SJSA1 (cell line): Measurements from ENCODE around the gene FBLIM1. TPM values are rescaled to one million over a fixed set of nuclear protein-coding genes. Genes with fewer than 3 reads are reported as not detected.
A peak's percentile ranks its signal among the peaks of the same experiment; 100 is the strongest.

Source experiments
- DNase-seq, 2 experiments: peaks; one replicate each; pipeline ENCODE4 v3.0.0-alpha.2; 2015 to 2020; ENCODE audit warnings: low spot score in 2 of 2, low read depth in 1 of 2
- H3K27ac ChIP-seq: fragments of 250-450 bp; sonication (Bioruptor Pico); 2 replicates; pipeline ENCODE4 v1.5.1; 2020; ENCODE audit warnings: mild to moderate bottlenecking, moderate library complexity
- H3K27me3 ChIP-seq: fragments of 250-450 bp; sonication (Bioruptor Pico); replicated peaks from 2 replicates; pipeline ENCODE4 v1.5.1; 2020; ENCODE audit warnings: mild to moderate bottlenecking, moderate library complexity
- H3K36me3 ChIP-seq: fragments of 250-450 bp; sonication (Bioruptor Pico); 2 replicates; pipeline ENCODE4 v1.5.1; 2020; ENCODE audit warnings: mild to moderate bottlenecking
- H3K4me1 ChIP-seq: fragments of 250-450 bp; sonication (Bioruptor Pico); replicated peaks from 2 replicates; pipeline ENCODE4 v1.6.1; 2021; ENCODE audit warnings: mild to moderate bottlenecking
- H3K4me3 ChIP-seq: fragments of 250-450 bp; sonication (Bioruptor Pico); 2 replicates; pipeline ENCODE4 v1.5.1; 2020; ENCODE audit warnings: mild to moderate bottlenecking
- H3K9me3 ChIP-seq: fragments of 250-450 bp; sonication (Bioruptor Pico); replicated peaks from 2 replicates; pipeline ENCODE4 v1.5.1; 2020; ENCODE audit warnings: mild to moderate bottlenecking
- total RNA-seq: library from RNA; depleted of rRNA; stranded (reverse); fragments of >200 nt; shearing (Covaris generic); gene quantifications from 2 replicates; pipeline ENCODE4 v1.2.3, GENCODE V29; 2014; rRNA removed

The FBLIM1 gene, protein sequence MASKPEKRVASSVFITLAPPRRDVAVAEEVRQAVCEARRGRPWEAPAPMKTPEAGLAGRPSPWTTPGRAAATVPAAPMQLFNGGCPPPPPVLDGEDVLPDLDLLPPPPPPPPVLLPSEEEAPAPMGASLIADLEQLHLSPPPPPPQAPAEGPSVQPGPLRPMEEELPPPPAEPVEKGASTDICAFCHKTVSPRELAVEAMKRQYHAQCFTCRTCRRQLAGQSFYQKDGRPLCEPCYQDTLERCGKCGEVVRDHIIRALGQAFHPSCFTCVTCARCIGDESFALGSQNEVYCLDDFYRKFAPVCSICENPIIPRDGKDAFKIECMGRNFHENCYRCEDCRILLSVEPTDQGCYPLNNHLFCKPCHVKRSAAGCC
- 66.6 and 151 TPM in 2 replicates for total RNA-seq

DNA sequence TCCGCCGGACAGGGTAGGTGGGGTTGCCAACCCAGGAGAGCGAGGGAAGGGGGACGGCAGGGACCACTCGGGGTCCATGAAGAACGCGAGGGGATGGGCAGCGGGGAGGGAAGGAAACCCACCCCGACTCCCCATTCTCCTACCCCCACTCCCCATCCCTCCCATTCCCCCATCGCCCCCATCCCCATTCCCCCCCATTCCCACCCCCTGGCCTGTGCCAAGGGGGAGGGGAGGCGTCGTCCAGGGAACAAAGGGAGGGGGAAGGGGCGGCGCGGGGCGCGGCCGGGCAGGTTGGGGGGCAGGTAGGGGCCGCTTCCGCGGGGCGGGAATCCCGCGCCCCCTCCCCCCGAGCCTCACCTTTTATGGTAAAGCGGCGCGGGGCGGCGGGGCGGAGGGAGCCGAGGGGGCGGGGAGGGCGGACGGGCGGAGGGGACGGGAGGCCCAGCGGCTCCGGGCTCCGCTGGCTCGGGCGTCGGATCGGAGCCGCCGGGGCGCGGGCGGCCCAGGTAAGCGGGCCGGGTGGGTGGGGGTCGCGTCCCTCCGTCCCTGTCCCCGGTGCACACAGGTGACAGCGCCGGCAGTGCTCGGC lies at the start of gene FBLIM1:
Gene FBLIM1, plus strand, starts transcription at position 453 of the 589 bp plus-strand sequence. CDS start 6,189 bp downstream, outside the sequence.
- DNase-seq: no peak

GRCh38 chr1:15709226-15709625 lies 49.4 kb upstream of the FBLIM1 start:
- DNase-seq: no peak
- no peaks in the 10 kb centered on the region for H3K27me3 ChIP-seq
- no peaks in the 10 kb centered on the region for H3K9me3 ChIP-seq
- H3K36me3 ChIP-seq: peaks cover 15% of the 10 kb centered on the region
- H3K4me3 ChIP-seq: no peak overlapping the region
- no peak overlapping the region for H3K27ac ChIP-seq
- H3K4me1 ChIP-seq: no peaks in the 10 kb centered on the region

More for the DNA sequence above, at the start of gene FBLIM1:
- Histone ChIP-seq H3K27me3 (no peaks in the 10 kb centered on the region), H3K9me3 (no peaks in the 10 kb centered on the region), H3K36me3 (peaks cover 15% of the 10 kb centered on the region), H3K4me1 (peaks cover 49% of the 10 kb centered on the region), H3K4me3 (peak within 1 kb of the TSS; percentile 88), H3K27ac (peak within 1 kb of the TSS; percentile 85)

DNA sequence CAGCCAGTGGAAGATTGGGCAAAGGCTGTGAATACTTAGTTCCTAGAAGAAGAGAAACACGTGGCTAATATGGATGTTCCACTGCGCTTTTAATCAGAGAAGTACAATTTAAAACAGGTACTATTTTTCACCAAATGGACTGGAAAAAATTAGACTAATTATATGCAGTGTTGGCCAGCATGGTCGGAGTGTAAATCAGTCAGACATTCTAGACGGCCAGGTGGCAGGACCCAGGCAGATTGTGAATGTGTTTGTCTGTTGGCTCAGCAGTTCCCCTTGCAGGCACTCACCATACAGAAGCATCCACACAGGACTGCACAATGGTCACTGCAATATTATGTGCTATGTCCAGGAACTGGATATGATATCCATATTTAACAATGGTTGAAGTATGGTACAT lies 46.4 kb upstream of the FBLIM1 start:
- Histone ChIP-seq H3K4me1 (no peaks in the 10 kb centered on the region), H3K27ac (no peak overlapping the region), H3K4me3 (no peak overlapping the region), H3K27me3 (no peaks in the 10 kb centered on the region), H3K9me3 (no peaks in the 10 kb centered on the region), H3K36me3 (peaks cover 20% of the 10 kb centered on the region)
- no peak for DNase-seq

GRCh38 chr1:15714406-15715136 lies 44.0 kb upstream of the FBLIM1 start:
- DNase-seq: no peak
- no peak overlapping the region for H3K27ac ChIP-seq
- no peaks in the 10 kb centered on the region for H3K27me3 ChIP-seq
- no peaks in the 10 kb centered on the region for H3K9me3 ChIP-seq
- H3K4me3 ChIP-seq: no peak overlapping the region
- peaks cover 32% of the 10 kb centered on the region for H3K36me3 ChIP-seq
- no peaks in the 10 kb centered on the region for H3K4me1 ChIP-seq

DNA sequence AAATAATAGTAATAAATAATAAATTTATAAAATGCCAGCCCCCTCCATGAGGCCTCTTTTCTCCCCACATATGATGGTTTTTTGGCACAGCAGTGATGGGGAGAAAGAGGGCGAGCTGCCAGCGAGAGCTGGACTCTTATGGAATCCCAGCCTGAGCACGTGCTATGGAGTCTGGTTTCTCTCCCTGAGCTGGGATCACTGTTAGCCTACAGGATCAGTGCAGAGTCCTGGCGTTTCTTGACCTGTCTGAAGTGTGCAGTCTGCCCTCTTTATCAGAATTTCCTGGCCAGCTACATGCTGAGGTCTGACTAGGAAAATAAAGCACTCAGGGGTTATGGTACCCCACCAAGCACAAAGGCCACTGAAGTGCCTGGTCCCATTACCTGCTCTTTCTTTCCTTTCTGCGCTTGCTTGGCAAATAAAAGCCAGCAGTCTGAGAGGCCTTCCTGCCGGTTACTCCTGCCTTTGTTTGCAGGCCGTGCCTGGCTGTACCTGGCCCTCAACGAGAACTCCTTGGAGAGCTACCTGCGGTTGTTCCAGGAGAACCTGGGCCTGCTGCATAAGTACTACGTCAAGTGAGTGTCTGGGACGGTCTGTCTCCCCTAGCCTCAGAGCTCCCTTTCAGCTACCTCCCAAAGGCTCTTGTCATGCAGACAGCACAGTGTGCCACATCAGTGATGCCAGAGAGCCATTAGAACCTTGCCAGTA lies 41.0 kb upstream of the FBLIM1 start:
- H3K4me3 ChIP-seq: no peak overlapping the region
- no peak for DNase-seq
- H3K4me1 ChIP-seq: no peaks in the 10 kb centered on the region
- H3K9me3 ChIP-seq: no peaks in the 10 kb centered on the region
- H3K27ac ChIP-seq: no peak overlapping the region
- H3K36me3 ChIP-seq: peaks cover 51% of the 10 kb centered on the region
- no peaks in the 10 kb centered on the region for H3K27me3 ChIP-seq

DNA sequence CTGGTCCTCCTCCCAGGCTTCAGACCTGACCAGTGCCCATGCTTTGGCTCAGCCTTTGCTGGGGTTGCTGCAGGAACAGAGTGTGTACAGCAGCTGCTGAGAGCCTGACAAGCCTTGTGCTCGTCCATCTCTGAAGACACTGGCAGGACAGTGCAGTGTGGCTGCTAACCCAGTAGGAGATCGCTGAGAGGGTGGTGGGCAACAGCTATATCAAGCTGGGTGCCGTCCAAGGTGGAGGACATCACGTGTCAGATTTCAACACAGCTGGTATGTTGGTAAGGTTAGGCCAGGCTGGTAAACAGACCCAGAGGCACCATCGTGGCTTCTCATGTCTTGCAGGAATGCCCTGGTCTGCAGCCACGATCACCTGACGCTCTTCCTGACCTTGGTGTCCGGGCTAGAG lies 40.4 kb upstream of the FBLIM1 start:
- Histone ChIP-seq H3K4me3 (no peak overlapping the region), H3K27me3 (no peaks in the 10 kb centered on the region), H3K9me3 (no peaks in the 10 kb centered on the region), H3K4me1 (no peaks in the 10 kb centered on the region), H3K36me3 (peaks cover 57% of the 10 kb centered on the region), H3K27ac (no peak overlapping the region)
- DNase-seq: no peak

GRCh38 chr1:15719381-15720120 lies 39.0 kb upstream of the FBLIM1 start:
- no peaks in the 10 kb centered on the region for H3K9me3 ChIP-seq
- H3K36me3 ChIP-seq: peaks cover 60% of the 10 kb centered on the region
- DNase-seq: no peak
- no peak overlapping the region for H3K4me3 ChIP-seq
- H3K27ac ChIP-seq: no peak overlapping the region
- no peaks in the 10 kb centered on the region for H3K4me1 ChIP-seq
- no peaks in the 10 kb centered on the region for H3K27me3 ChIP-seq

- Histone ChIP-seq H3K27me3 (no peaks in the 10 kb centered on the region), H3K9me3 (no peaks in the 10 kb centered on the region), H3K36me3 (peaks cover 71% of the 10 kb centered on the region), H3K4me1 (no peaks in the 10 kb centered on the region), H3K4me3 (no peak overlapping the region), H3K27ac (no peak overlapping the region)
- no peak for DNase-seq
Observed at GRCh38 chr1:15720861-15721260, 37.7 kb upstream of the FBLIM1 start.

GRCh38 chr1:15722411-15722810 lies 36.2 kb upstream of the FBLIM1 start:
- Histone ChIP-seq H3K36me3 (peaks cover 73% of the 10 kb centered on the region), H3K4me3 (no peak overlapping the region), H3K9me3 (no peaks in the 10 kb centered on the region), H3K27ac (no peak overlapping the region), H3K27me3 (no peaks in the 10 kb centered on the region), H3K4me1 (no peaks in the 10 kb centered on the region)
- no peak for DNase-seq

- no peak for DNase-seq
- Histone ChIP-seq H3K4me1 (no peaks in the 10 kb centered on the region), H3K27ac (no peak overlapping the region), H3K36me3 (peaks cover 73% of the 10 kb centered on the region), H3K9me3 (no peaks in the 10 kb centered on the region), H3K27me3 (no peaks in the 10 kb centered on the region), H3K4me3 (no peak overlapping the region)
Observed at GRCh38 chr1:15722836-15723532, 35.6 kb upstream of the FBLIM1 start.

DNA sequence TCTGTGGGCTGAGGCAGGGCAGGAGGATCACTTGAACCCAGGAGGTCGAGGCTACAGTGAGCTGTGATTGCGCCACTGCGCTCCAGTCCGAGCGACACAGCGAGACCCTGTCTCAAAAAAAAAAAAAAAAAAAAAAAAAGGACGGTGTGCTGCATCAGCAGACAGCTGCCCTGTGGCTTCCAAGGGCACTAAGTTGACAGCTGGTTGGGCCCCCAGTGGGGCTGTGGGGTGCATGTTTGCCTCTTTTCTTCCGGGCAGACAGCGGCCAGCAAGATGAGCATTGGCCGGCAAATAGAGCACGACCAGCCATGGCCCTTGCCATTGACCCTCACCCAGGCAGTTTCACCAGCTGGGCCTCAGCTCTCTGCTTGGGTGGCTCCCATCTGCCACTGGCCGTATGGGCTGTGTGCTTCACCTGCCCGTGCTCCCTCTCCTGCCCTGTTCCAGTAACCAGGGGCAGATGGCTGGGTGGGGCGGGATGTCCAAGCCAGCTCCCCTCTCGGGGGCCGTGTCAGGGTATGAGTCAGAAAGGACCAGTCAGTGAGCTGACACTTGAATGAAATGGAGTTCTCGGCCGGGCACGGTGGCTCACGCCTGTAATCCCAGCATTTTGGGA lies 34.9 kb upstream of the FBLIM1 start:
- H3K36me3 ChIP-seq: peaks cover 76% of the 10 kb centered on the region
- DNase-seq: no peak
- H3K4me3 ChIP-seq: no peak overlapping the region
- no peaks in the 10 kb centered on the region for H3K4me1 ChIP-seq
- no peak overlapping the region for H3K27ac ChIP-seq
- no peaks in the 10 kb centered on the region for H3K9me3 ChIP-seq
- no peaks in the 10 kb centered on the region for H3K27me3 ChIP-seq
